Fibroblast of peridontal ligament (primary cell): ENCODE measurements around the gene CNOT10.
"Not testable (repeated sequence)": the region's sequence is repeated elsewhere in the genome, so short reads cannot be mapped to it uniquely, and the experiment has no call there.

Experiments
- DNase-seq: peaks from one replicate; pipeline ENCODE4 v3.0.0-alpha.2; 2010; ENCODE audit errors: extremely low read depth

CNOT10 gene

DNA sequence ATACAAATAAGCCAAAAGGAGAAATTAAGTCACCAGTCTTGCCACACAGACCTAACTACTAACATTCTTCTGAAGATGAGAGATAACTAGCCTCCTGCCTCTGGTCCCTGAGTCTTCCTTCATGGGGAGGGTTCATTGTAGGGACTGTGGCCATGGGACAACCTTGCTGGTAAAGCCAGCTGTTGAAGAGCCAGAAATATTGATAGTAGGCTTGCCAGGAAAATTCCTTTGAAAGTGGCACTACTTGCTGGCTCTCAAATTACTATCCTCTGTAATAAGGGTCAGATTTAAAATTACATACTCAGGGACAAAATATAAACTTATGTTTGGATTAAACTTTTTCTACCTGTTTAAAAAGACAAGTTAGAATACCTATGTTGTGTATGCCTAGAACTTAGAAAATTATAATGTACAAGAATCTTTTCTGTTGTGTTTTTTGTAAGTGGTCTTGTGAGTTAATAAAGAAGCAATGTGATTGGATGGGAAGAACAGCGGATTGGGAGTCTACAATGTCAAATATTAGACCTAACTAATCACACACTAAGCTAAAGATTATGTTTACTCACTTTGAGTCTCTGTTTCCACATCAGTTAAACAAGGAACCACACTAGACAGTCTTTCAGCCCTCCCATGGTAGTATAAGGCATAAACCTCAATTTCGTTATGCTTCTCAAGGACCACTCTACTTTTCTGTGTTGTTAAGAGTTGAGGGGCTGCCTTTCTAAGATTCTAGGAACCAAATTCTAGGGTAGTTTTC is 72.8 kb downstream of the CNOT10 start:
- DNase-seq = no peak

GRCh38 chr3:32758375-32758753 is 73.4 kb downstream of the CNOT10 start:
- peak; percentile 79 for DNase-seq

- no peak for DNase-seq
Measured at GRCh38 chr3:32759342-32759741, 74.4 kb downstream of the CNOT10 start.

- no peak for DNase-seq
Measured at GRCh38 chr3:32764481-32764880, 79.5 kb downstream of the CNOT10 start.

- DNase-seq = no peak
Measured at GRCh38 chr3:32778389-32778788, 93.4 kb downstream of the CNOT10 start.

DNA sequence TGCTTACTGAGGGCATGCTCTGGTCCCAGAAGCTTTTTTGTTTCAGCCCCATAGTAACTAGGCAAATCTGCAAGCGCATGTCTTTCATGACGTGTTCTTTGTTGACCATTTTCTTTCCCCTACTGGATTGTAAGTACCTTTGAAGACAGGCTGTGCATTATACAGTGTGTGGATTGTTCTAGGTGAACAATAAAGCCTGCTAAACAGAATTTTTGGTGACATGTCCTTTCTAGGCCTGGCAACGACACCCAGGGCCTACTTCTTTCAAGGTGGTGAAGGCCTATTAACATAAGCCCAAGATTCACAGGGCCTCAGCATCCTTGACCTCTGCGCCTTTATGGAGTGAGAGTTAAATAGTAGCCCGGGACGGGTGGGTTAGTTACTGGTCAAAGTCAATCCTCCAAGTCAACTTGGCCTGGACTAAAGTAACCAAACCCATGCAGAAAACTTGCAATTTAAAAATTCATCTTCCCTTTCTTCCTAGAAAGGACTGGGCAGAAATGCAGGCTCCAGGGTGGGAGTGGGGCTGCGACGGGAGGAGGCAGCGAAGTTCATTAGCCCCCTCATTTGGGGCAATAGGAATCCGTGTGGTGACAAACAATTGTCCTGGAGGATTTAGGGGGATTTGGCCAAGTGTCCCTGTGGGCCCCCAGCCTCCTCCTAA is 95.2 kb downstream of the CNOT10 start:
- no peak for DNase-seq

DNA sequence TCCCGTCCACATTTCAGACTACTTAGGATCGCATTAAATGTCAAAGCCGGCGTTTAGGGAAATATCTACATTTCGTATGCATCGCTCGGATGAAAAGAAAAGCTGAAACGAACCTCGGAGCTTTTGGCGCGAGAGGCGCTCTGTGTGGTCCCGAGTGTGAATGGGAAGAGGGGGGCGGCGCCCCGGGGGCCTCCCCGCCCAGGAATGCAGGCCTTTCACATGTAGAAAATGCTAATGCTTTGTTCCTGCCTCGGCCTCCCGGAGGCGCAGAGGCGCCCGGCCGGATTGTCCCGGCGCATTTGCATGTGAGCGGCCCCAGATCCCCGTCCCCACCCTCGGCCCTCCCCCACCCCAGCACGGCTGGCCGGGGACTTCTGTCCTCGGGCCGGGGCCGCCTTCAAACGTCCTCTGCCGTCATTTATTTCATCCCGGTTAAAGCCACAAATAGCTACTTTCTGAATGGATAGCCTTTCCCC is 95.8 kb downstream of the CNOT10 start:
- peak; percentile 18 for DNase-seq

DNA sequence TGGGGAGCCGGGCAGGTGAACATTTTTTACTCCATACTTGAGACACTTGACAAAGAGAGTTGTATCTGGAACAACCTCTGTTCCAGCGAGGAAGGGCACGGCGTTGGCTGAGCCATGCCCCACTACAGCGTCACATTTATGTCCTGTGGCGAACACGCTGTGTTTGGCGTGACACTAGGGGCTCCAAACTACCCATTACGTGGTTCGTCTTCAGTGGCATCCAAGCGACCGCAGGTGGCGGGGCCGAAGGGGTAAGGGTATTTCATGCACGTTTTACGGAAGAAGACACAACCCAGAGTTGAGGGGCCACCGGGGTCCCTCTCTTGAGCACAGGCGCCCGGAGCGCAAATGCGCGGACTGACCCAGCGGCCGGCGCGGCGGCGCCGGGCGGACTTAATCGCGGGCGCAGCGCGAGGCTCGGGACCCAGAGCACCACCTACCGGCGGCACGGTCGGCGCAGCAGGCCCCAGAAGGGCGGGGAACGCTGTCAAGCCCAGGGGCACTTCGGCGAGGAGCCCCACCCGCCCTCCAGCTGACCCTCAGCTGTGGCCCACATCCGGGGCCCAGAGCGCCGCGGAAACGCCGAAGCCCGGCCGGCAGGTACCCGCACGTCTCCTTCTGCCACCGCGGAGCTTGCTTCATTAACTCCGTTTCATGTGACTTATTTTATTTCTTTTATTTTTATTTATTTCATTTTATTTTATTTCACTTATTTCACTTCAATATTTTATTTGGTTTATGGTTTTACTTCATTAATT is 96.4 kb downstream of the CNOT10 start:
- peak; percentile 65 for DNase-seq

- not testable (repeated sequence) for DNase-seq
Measured at GRCh38 chr3:32781969-32782270, 96.9 kb downstream of the CNOT10 start.

GRCh38 chr3:32782407-32782806 is 97.4 kb downstream of the CNOT10 start:
- DNase-seq = no peak

- no peak for DNase-seq
Measured at GRCh38 chr3:32791833-32792232, 106.8 kb downstream of the CNOT10 start.

GRCh38 chr3:32794487-32795308 is 109.7 kb downstream of the CNOT10 start:
- DNase-seq = no peak

DNA sequence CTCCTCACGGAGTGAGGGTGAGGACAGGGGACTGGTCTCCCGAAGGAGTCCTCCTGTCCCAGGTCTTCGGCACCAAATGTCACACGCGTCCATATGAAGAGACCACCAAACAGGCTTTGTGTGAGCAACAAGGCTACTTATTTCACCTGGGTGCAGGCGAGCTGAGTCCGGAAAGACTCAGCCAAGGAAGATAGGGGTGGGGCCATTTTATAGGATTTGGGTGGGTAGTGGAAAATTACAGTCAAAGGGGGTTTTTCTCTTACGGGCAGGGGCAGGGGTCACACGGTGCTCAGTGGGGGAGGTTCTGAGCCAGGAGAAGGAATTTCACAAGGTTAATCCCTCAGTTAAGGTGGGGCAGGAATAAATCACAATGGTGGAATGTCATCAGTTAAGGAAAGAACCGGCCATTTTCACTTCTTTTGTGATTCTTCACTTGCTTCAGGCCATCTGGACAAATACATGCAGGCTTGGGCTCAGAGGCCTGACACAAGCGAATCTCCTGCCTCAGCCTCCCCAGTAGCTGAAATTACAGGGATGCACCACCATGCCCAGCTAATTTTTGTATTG is 111.5 kb downstream of the CNOT10 start:
- DNase-seq = not testable (repeated sequence)

DNA sequence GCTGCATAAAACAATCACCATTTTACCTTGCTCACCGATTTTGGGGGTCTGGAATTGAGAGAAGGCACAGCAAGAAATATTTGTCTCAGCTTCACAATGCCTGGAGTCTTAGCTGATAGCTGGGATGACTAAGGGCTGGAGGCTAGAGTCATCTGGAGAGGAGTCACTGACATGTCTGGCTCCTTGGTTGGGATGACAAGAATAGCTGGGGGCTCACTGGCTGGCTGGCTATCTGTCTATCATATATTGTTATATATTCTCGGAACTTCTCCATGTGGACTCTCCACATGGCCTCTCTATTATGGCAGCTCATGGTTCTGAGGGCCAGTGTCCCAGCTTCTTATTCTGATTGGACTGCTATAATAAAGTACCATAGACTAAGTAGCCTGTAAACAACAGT is 112.8 kb downstream of the CNOT10 start:
- DNase-seq = no peak

GRCh38 chr3:32801440-32801839 is 116.5 kb downstream of the CNOT10 start:
- DNase-seq = not testable (repeated sequence)

- no peak for DNase-seq
Measured at GRCh38 chr3:32813180-32813579, 128.2 kb downstream of the CNOT10 start.

GRCh38 chr3:32814361-32814760 is 129.4 kb downstream of the CNOT10 start:
- no peak for DNase-seq

GRCh38 chr3:32815841-32816438 is 131.0 kb downstream of the CNOT10 start:
- no peak for DNase-seq

DNA sequence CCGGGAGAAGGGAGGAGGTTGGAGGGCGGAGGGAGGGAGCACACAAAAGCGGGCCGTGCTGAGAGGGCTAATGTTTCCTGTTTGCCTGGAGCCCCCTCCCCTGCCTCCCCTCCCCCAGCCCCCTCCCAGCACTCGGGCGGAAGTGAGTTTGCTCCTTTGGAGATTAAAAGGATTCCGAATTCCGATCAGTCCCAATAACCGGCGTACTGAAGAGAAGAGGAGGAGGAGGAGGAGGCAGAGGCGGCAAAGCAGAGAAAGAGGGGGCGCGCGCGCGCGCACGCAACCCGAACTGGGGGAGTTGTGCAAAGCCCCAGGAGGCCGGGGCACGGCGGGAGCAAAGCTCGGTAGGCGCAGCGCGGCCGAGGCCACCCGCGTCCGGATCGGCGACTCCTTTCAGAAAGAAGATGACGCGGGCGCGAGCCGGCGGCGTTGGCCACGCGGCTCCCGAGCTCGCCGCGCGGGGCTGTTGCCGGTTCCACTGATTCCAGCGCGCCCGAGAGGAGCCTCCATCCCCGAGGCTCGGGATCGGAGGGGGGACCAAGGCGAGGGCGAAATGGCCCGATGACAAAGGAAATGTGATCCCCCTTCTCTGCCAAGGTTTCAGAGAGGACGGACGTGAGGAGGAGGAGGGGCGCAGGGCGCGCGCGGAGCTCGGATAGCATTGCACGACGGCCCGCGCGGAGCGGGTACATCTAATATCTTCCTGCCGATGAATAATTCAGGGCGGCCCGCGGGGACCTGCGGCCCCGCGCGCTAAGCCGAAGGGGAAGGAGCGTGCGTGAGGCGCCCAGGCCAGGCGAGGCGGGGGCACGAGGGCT is 131.7 kb downstream of the CNOT10 start:
- DNase-seq = peak; percentile 8

DNA sequence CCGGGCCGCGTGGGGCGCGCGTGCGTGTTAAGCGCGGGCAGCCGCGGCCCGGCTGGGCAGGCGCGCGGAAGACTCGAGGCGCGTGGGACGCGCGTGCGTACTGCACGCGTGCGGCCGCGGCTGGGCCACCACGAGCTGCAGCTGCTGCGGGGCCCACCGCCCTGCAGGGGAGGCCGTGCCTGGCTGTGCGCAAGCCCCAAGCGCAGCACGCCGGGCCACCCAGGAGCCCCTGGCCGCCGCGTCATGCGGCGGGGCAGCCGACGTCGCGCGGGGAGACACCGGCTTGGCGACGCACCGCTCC is 132.2 kb downstream of the CNOT10 start:
- no peak for DNase-seq
